HepG2 (cell line): ENCODE data around the gene GALNT15. TPM values are rescaled to one million over a fixed set of nuclear protein-coding genes. Genes with fewer than 3 reads are reported as not detected.

ENCODE experiments used
- ATAC-seq: fragments of 200-7000 bp; cut with Tn5 transposase; 3 replicates; pipeline ENCODE4 v1.9.1; 2020; ENCODE audit warnings: mild to moderate bottlenecking, moderate library complexity
- BruUV-seq: library from RNA; stranded (reverse); fragments of 400-500 nt; replicated peaks from 2 replicates; lab custom pipeline; 2021; lab: Mats Ljungman, UMichigan
- CTCF ChIA-PET: fragments of 300-600 bp; formaldehyde crosslinking; extraction: SDS; loops from one replicate; lab custom pipeline; 2021; ENCODE audit warnings: low total read pairs, inconsistent platforms, low intra/inter-chr PET ratio; lab: Yijun Ruan, JAX
- POLR2A ChIA-PET: fragments of 350-600 bp; sonication (Branson Sonifier 250); formaldehyde crosslinking; loops from one replicate; lab custom pipeline; 2020; ENCODE audit warnings: antibody characterized with exemption, inconsistent platforms; lab: Yijun Ruan, JAX
- DNase-seq: peaks from one replicate; pipeline ENCODE4 v3.0.0-alpha.2; 2015; ENCODE audit warnings: low spot score
- FAIRE-seq: peaks from 3 replicates; lab custom pipeline; 2011; peaks lifted over from hg19 to GRCh38; lab: Jason Lieb, UNC
- H2AFZ ChIP-seq: one replicate; pipeline ENCODE4 v1.6.1; 2011; ENCODE audit warnings: low read length, inconsistent platforms
- H3K27ac ChIP-seq: fragments of 300-600 bp; 3 replicates; pipeline ENCODE4 v1.8.0; 2011; ENCODE audit warnings: mixed run types, mild to moderate bottlenecking, mixed read lengths, low read length, inconsistent platforms; ENCODE audit not compliant: insufficient read depth; ENCODE audit errors: extremely low read length
- H3K27me3 ChIP-seq, 2 experiments: fragments of 200-600 bp in 1 of 2; 2 replicates in 1 of 2; 3 replicates in 1 of 2; pipeline versions ENCODE4 v1.6.0 to v1.8.0; 2011; ENCODE audit warnings: low read length in 2 of 2, mild to moderate bottlenecking in 2 of 2, moderate library complexity in 2 of 2, inconsistent platforms in 1 of 2; ENCODE audit not compliant: insufficient read depth in 2 of 2, control insufficient read depth in 1 of 2
- H3K36me3 ChIP-seq, 2 experiments: fragments of 200-600 bp in 1 of 2; replicated peaks in 1 of 2; 2 replicates in 1 of 2; 3 replicates in 1 of 2; pipeline versions ENCODE4 v1.5.1 to v1.8.0; 2011; ENCODE audit warnings: low read length in 2 of 2, inconsistent platforms in 1 of 2; ENCODE audit not compliant: insufficient read depth in 2 of 2, control insufficient read depth in 1 of 2
- H3K4me1 ChIP-seq: 2 replicates; pipeline ENCODE4 v1.5.1; 2012; ENCODE audit warnings: low read length, inconsistent platforms; ENCODE audit not compliant: insufficient read depth
- H3K4me2 ChIP-seq: 2 replicates; pipeline ENCODE4 v1.6.0; 2011; ENCODE audit warnings: low read depth, low read length, inconsistent platforms
- H3K4me3 ChIP-seq, 3 experiments: fragments of 200-600 bp in 1 of 3; sonication (generic), shearing (Covaris generic) in 1 of 3; replicated peaks in 1 of 3; 2 replicates each; pipeline ENCODE4 v1.5.1; 2011 to 2016; ENCODE audit warnings: low read length in 3 of 3, inconsistent platforms in 2 of 3, low read depth in 2 of 3, mild to moderate bottlenecking in 2 of 3, control low read depth in 1 of 3, mixed read lengths in 1 of 3; ENCODE audit not compliant: insufficient read depth in 1 of 3
- H3K79me2 ChIP-seq: one replicate; pipeline ENCODE4 v1.6.1; 2011; ENCODE audit warnings: low read length, inconsistent platforms; ENCODE audit not compliant: insufficient read depth
- H3K9ac ChIP-seq: 2 replicates; pipeline ENCODE4 v1.6.0; 2011; ENCODE audit warnings: mild to moderate bottlenecking, low read depth, low read length, inconsistent platforms; ENCODE audit not compliant: insufficient read depth
- H3K9me3 ChIP-seq: 2 replicates; pipeline ENCODE4 v1.5.1; 2012; ENCODE audit warnings: mild to moderate bottlenecking, low read length
- H4K20me1 ChIP-seq: 2 replicates; pipeline ENCODE4 v1.6.0; 2011; ENCODE audit warnings: inconsistent platforms, mild to moderate bottlenecking, low read length, moderate library complexity; ENCODE audit not compliant: insufficient read depth
- DPF2 ChIP-seq: sonication (generic); formaldehyde crosslinking; IDR thresholded peaks from 2 replicates; pipeline ENCODE4 v1.4.0; 2020; ENCODE audit warnings: mild to moderate bottlenecking, low read depth, missing genetic modification reagents, borderline replicate concordance
- EED ChIP-seq: sonication (generic); formaldehyde crosslinking; IDR thresholded peaks from 2 replicates; pipeline ENCODE4 v1.5.0; 2020; ENCODE audit warnings: mild to moderate bottlenecking, missing genetic modification reagents
- GZF1 ChIP-seq: sonication (generic); formaldehyde crosslinking; IDR thresholded peaks from 2 replicates; pipeline ENCODE4 v1.5.1; 2020; ENCODE audit warnings: mild to moderate bottlenecking, missing genetic modification reagents
- SMAD3 ChIP-seq: sonication (generic); formaldehyde crosslinking; IDR thresholded peaks from 2 replicates; pipeline ENCODE4 v1.4.0; 2020; ENCODE audit warnings: missing genetic modification reagents
- ZNF546 ChIP-seq: sonication (generic); formaldehyde crosslinking; conservative IDR thresholded peaks from 2 replicates; pipeline ENCODE4 v1.8.1; 2023; ENCODE audit warnings: mild to moderate bottlenecking, missing genetic modification reagents
- ZNF614 ChIP-seq: IDR thresholded peaks from 2 replicates; pipeline ENCODE4 v1.6.1; 2018; ENCODE audit warnings: missing biosample characterization, missing genetic modification reagents, inconsistent platforms, borderline replicate concordance
- ZNF720 ChIP-seq: sonication (generic); formaldehyde crosslinking; IDR thresholded peaks from 2 replicates; pipeline ENCODE4 v1.4.0; 2020; ENCODE audit warnings: missing genetic modification reagents
- ZNF891 ChIP-seq: sonication (generic); formaldehyde crosslinking; IDR thresholded peaks from 2 replicates; pipeline ENCODE4 v1.5.0; 2020; ENCODE audit warnings: mild to moderate bottlenecking, missing genetic modification reagents
- WGBS: methylation state at CpG from one replicate; pipeline ENCODE4 v1.1.6; 2017; ENCODE audit warnings: low lambda C conversion rate; 5-methylcytosine and 5-hydroxymethylcytosine counted together
- in situ Hi-C: cut with HindIII; loops from 2 replicates; pipeline ENCODE4 v1.10.0; 2017; ENCODE audit warnings: low pct_unique_long_range_greater_than_20kb; ENCODE audit not compliant: extremely low pct_ligation_motif_present
- intact Hi-C: fragments of 100-400 bp; cut with micrococcal nuclease; formaldehyde crosslinking; loops from one replicate; pipeline ENCODE4 v1.10.0; 2022; ENCODE audit not compliant: unreplicated experiment
- polyA plus RNA-seq, 8 experiments: library from polyadenylated mRNA; depleted of rRNA in 3 of 8; stranded (reverse) in 7 of 8; unstranded in 1 of 8; fragments of >200 nt; fragmentation: Illumina TruSeq in 4 of 8; extraction: Trizol in 4 of 8; gene quantifications; 2 replicates each; pipeline versions ENCODE4 v1.2.1 to v1.2.3, GENCODE V29; 2011 to 2016; ENCODE audit warnings: low read depth in 4 of 8, missing spikeins in 1 of 8, mixed read lengths in 1 of 8; ENCODE audit not compliant: insufficient read depth in 1 of 8
- total RNA-seq, 5 experiments: library from RNA; depleted of rRNA; stranded (reverse); fragments of >200 nt; fragmentation: Illumina TruSeq; extraction: Trizol; gene quantifications; 2 replicates each; pipeline ENCODE4 v1.2.3, GENCODE V29; 2016; ENCODE audit warnings: low read depth in 1 of 5
- TF ChIP-seq, protein P1 (sequence below): sonication (generic); formaldehyde crosslinking; IDR thresholded peaks from 2 replicates; pipeline ENCODE4 v1.4.0; 2020; ENCODE audit warnings: missing genetic modification reagents, borderline replicate concordance
- TF ChIP-seq, protein P2 (sequence below): sonication (generic); formaldehyde crosslinking; IDR thresholded peaks from 2 replicates; pipeline ENCODE4 v1.9.0; 2021; ENCODE audit warnings: mild to moderate bottlenecking, missing genetic modification reagents
- TF ChIP-seq, protein P3 (sequence below): sonication (generic); formaldehyde crosslinking; IDR thresholded peaks from 2 replicates; pipeline ENCODE4 v1.4.0; 2020; ENCODE audit warnings: missing genetic modification reagents, borderline replicate concordance

Gene GALNT15
- total and polyA plus RNA-seq, 2 of the 13 experiments (the other 11 are each of a cell fraction or from before 2014, with no cell fraction given) = 0.02 to 0.04 TPM

DNA sequence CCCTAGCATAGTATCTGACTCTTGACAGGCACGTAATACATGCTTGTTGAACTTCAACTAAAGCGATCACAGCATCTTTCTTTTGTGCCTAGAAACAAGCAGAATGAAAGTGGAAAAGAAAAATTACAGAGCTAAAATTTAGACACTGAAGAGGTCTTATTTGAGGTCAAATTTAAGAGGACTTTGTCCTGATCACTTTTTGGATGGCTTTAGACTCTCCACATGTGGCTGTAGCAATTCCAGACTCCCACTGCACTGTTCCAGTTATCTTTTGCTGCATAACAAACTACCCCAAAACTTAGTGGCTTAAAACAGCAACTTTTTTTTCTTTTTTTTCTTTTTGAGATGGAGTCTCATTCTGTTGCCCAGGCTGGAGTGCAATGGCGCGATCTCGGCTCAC lies 66.7 kb downstream of the GALNT15 start:
- in situ Hi-C loops = loop anchor here (25.0 kb wide), 1 partner anchor 604 kb away; no protein-coding TSS in a partner anchor
- no TSS peak for BruUV-seq
- 79% methylated on average over 5 of the region's 5 CpGs for WGBS
- Histone ChIP-seq H3K4me2 (no peak overlapping the region), H3K4me1 (no peaks in the 10 kb centered on the region), H3K36me3 (no peaks in the 10 kb centered on the region), H4K20me1 (no peaks in the 10 kb centered on the region), H3K9me3 (no peaks in the 10 kb centered on the region), H3K4me3 (no peak overlapping the region), H3K27ac (no peak overlapping the region), H3K27me3 (peaks cover 1 to 15% of the 10 kb centered on the region in 2 experiments; a peak in 2 of 5 replicates), H3K9ac (no peak overlapping the region), H3K79me2 (no peaks in the 10 kb centered on the region), H2AFZ (no peak overlapping the region)
- POLR2A ChIA-PET = interaction anchor here (2.8 kb wide), 1 partner anchor 11 kb away, joined by 11 read pairs; no protein-coding TSS in a partner anchor
- DNase-seq = no peak
- FAIRE-seq = no peak
- intact Hi-C loops = loop anchor here (10.0 kb wide), 2 partner anchors 426 to 636 kb away; partner anchors contain the start of genes BTD and HACL1
- CTCF ChIA-PET = no interaction called here
- ATAC-seq = no peak
- TF ChIP-seq, protein P1, sequence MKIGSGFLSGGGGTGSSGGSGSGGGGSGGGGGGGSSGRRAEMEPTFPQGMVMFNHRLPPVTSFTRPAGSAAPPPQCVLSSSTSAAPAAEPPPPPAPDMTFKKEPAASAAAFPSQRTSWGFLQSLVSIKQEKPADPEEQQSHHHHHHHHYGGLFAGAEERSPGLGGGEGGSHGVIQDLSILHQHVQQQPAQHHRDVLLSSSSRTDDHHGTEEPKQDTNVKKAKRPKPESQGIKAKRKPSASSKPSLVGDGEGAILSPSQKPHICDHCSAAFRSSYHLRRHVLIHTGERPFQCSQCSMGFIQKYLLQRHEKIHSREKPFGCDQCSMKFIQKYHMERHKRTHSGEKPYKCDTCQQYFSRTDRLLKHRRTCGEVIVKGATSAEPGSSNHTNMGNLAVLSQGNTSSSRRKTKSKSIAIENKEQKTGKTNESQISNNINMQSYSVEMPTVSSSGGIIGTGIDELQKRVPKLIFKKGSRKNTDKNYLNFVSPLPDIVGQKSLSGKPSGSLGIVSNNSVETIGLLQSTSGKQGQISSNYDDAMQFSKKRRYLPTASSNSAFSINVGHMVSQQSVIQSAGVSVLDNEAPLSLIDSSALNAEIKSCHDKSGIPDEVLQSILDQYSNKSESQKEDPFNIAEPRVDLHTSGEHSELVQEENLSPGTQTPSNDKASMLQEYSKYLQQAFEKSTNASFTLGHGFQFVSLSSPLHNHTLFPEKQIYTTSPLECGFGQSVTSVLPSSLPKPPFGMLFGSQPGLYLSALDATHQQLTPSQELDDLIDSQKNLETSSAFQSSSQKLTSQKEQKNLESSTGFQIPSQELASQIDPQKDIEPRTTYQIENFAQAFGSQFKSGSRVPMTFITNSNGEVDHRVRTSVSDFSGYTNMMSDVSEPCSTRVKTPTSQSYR (CRISPR knock-in tag) = no peak
- TF ChIP-seq, protein P2, sequence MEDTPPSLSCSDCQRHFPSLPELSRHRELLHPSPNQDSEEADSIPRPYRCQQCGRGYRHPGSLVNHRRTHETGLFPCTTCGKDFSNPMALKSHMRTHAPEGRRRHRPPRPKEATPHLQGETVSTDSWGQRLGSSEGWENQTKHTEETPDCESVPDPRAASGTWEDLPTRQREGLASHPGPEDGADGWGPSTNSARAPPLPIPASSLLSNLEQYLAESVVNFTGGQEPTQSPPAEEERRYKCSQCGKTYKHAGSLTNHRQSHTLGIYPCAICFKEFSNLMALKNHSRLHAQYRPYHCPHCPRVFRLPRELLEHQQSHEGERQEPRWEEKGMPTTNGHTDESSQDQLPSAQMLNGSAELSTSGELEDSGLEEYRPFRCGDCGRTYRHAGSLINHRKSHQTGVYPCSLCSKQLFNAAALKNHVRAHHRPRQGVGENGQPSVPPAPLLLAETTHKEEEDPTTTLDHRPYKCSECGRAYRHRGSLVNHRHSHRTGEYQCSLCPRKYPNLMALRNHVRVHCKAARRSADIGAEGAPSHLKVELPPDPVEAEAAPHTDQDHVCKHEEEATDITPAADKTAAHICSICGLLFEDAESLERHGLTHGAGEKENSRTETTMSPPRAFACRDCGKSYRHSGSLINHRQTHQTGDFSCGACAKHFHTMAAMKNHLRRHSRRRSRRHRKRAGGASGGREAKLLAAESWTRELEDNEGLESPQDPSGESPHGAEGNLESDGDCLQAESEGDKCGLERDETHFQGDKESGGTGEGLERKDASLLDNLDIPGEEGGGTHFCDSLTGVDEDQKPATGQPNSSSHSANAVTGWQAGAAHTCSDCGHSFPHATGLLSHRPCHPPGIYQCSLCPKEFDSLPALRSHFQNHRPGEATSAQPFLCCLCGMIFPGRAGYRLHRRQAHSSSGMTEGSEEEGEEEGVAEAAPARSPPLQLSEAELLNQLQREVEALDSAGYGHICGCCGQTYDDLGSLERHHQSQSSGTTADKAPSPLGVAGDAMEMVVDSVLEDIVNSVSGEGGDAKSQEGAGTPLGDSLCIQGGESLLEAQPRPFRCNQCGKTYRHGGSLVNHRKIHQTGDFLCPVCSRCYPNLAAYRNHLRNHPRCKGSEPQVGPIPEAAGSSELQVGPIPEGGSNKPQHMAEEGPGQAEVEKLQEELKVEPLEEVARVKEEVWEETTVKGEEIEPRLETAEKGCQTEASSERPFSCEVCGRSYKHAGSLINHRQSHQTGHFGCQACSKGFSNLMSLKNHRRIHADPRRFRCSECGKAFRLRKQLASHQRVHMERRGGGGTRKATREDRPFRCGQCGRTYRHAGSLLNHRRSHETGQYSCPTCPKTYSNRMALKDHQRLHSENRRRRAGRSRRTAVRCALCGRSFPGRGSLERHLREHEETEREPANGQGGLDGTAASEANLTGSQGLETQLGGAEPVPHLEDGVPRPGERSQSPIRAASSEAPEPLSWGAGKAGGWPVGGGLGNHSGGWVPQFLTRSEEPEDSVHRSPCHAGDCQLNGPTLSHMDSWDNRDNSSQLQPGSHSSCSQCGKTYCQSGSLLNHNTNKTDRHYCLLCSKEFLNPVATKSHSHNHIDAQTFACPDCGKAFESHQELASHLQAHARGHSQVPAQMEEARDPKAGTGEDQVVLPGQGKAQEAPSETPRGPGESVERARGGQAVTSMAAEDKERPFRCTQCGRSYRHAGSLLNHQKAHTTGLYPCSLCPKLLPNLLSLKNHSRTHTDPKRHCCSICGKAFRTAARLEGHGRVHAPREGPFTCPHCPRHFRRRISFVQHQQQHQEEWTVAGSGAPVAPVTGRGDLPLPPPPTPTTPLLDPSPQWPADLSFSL = no peak
- TF ChIP-seq DPF2 (CRISPR knock-in tag) = no peak
- no peak for TF ChIP-seq ZNF891 (CRISPR knock-in tag)
- TF ChIP-seq GZF1 = no peak
- TF ChIP-seq, protein P3, sequence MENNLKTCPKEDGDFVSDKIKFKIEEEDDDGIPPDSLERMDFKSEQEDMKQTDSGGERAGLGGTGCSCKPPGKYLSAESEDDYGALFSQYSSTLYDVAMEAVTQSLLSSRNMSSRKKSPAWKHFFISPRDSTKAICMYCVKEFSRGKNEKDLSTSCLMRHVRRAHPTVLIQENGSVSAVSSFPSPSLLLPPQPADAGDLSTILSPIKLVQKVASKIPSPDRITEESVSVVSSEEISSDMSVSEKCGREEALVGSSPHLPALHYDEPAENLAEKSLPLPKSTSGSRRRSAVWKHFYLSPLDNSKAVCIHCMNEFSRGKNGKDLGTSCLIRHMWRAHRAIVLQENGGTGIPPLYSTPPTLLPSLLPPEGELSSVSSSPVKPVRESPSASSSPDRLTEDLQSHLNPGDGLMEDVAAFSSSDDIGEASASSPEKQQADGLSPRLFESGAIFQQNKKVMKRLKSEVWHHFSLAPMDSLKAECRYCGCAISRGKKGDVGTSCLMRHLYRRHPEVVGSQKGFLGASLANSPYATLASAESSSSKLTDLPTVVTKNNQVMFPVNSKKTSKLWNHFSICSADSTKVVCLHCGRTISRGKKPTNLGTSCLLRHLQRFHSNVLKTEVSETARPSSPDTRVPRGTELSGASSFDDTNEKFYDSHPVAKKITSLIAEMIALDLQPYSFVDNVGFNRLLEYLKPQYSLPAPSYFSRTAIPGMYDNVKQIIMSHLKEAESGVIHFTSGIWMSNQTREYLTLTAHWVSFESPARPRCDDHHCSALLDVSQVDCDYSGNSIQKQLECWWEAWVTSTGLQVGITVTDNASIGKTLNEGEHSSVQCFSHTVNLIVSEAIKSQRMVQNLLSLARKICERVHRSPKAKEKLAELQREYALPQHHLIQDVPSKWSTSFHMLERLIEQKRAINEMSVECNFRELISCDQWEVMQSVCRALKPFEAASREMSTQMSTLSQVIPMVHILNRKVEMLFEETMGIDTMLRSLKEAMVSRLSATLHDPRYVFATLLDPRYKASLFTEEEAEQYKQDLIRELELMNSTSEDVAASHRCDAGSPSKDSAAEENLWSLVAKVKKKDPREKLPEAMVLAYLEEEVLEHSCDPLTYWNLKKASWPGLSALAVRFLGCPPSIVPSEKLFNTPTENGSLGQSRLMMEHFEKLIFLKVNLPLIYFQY (CRISPR knock-in tag) = no peak
- TF ChIP-seq SMAD3 (CRISPR knock-in tag) = no peak
- no peak for TF ChIP-seq ZNF614
- no peak for TF ChIP-seq ZNF720 (CRISPR knock-in tag)
- no peak for TF ChIP-seq ZNF546 (CRISPR knock-in tag)
- TF ChIP-seq EED (CRISPR knock-in tag) = no peak
